Measurements from ENCODE around the gene SLC12A7.

SLC12A7 gene

GRCh38 chr5:1075931-1076330 is 35.9 kb downstream of the SLC12A7 start:
- TF ChIP-seq EZH2 (IDR thresholded peaks at IDR 0.05) (no peak), FOXP2 (optimal IDR thresholded peaks at IDR 0.05; ENCODE audit: control extremely low read depth, extremely low read length, insufficient read depth) (no peak), POLR2AphosphoS5 (IDR thresholded peaks at IDR 0.05; ENCODE audit: borderline replicate concordance, low read depth, low read length) (no peak)
- H3K9ac ChIP-seq (ENCODE audit: insufficient read length): no peak overlapping the region
- no peak for DNase-seq (ENCODE audit: low read depth, low spot score)
- H3K9me3 ChIP-seq (ENCODE audit: low read depth, low read length): no peaks in the 10 kb centered on the region
- H3K4me3 ChIP-seq: no peak overlapping the region
- H3K27ac ChIP-seq: no peak overlapping the region
- no peaks in the 10 kb centered on the region; the same call in 1 of the 2 replicates for H3K36me3 ChIP-seq (ENCODE audit: insufficient read depth, low read length)

GRCh38 chr5:1075555-1075881 is 36.3 kb downstream of the SLC12A7 start:
- H3K36me3 ChIP-seq (ENCODE audit: insufficient read depth, low read length): no peaks in the 10 kb centered on the region; the same call in 1 of the 2 replicates
- no peak for TF ChIP-seq FOXP2 (optimal IDR thresholded peaks at IDR 0.05; ENCODE audit: control extremely low read depth, extremely low read length, insufficient read depth)
- TF ChIP-seq EZH2 (IDR thresholded peaks at IDR 0.05): no peak
- no peak for TF ChIP-seq POLR2AphosphoS5 (IDR thresholded peaks at IDR 0.05; ENCODE audit: borderline replicate concordance, low read depth, low read length)
- H3K27ac ChIP-seq: no peak overlapping the region
- no peak overlapping the region for H3K4me3 ChIP-seq
- DNase-seq (ENCODE audit: low read depth, low spot score): no peak
- no peak overlapping the region for H3K9ac ChIP-seq (ENCODE audit: insufficient read length)
- H3K9me3 ChIP-seq (ENCODE audit: low read depth, low read length): no peaks in the 10 kb centered on the region

GRCh38 chr5:1074816-1075554 is 36.9 kb downstream of the SLC12A7 start:
- Histone ChIP-seq H3K27ac (no peak overlapping the region), H3K9ac (ENCODE audit: insufficient read length) (no peak overlapping the region), H3K9me3 (ENCODE audit: low read depth, low read length) (no peaks in the 10 kb centered on the region), H3K4me3 (no peak overlapping the region), H3K36me3 (ENCODE audit: insufficient read depth, low read length) (no peaks in the 10 kb centered on the region; the same call in 1 of the 2 replicates)
- TF ChIP-seq POLR2AphosphoS5 (IDR thresholded peaks at IDR 0.05; ENCODE audit: borderline replicate concordance, low read depth, low read length): no peak
- TF ChIP-seq FOXP2 (optimal IDR thresholded peaks at IDR 0.05; ENCODE audit: control extremely low read depth, extremely low read length, insufficient read depth): no peak
- no peak for TF ChIP-seq EZH2 (IDR thresholded peaks at IDR 0.05)
- DNase-seq (ENCODE audit: low read depth, low spot score): no peak

GRCh38 chr5:1074226-1074625 is 37.6 kb downstream of the SLC12A7 start:
- no peaks in the 10 kb centered on the region for H3K9me3 ChIP-seq (ENCODE audit: low read depth, low read length)
- H3K36me3 ChIP-seq (ENCODE audit: insufficient read depth, low read length): no peaks in the 10 kb centered on the region; the same call in 1 of the 2 replicates
- no peak for DNase-seq (ENCODE audit: low read depth, low spot score)
- TF ChIP-seq EZH2 (IDR thresholded peaks at IDR 0.05) (no peak), FOXP2 (optimal IDR thresholded peaks at IDR 0.05; ENCODE audit: control extremely low read depth, extremely low read length, insufficient read depth) (no peak), POLR2AphosphoS5 (IDR thresholded peaks at IDR 0.05; ENCODE audit: borderline replicate concordance, low read depth, low read length) (no peak)
- no peak overlapping the region for H3K9ac ChIP-seq (ENCODE audit: insufficient read length)
- no peak overlapping the region for H3K4me3 ChIP-seq
- H3K27ac ChIP-seq: no peak overlapping the region

- TF ChIP-seq EZH2 (IDR thresholded peaks at IDR 0.05) (no peak), FOXP2 (optimal IDR thresholded peaks at IDR 0.05; ENCODE audit: control extremely low read depth, extremely low read length, insufficient read depth) (no peak), POLR2AphosphoS5 (IDR thresholded peaks at IDR 0.05; ENCODE audit: borderline replicate concordance, low read depth, low read length) (no peak)
- Histone ChIP-seq H3K27ac (no peak overlapping the region), H3K4me3 (no peak overlapping the region), H3K36me3 (ENCODE audit: insufficient read depth, low read length) (no peaks in the 10 kb centered on the region; the same call in 1 of the 2 replicates), H3K9me3 (ENCODE audit: low read depth, low read length) (no peaks in the 10 kb centered on the region), H3K9ac (ENCODE audit: insufficient read length) (no peak overlapping the region)
- DNase-seq (ENCODE audit: low read depth, low spot score): no peak
Measured at GRCh38 chr5:1073239-1074102, 38.4 kb downstream of the SLC12A7 start.

- no peaks in the 10 kb centered on the region for H3K9me3 ChIP-seq (ENCODE audit: low read depth, low read length)
- H3K36me3 ChIP-seq (ENCODE audit: insufficient read depth, low read length): no peaks in the 10 kb centered on the region; the same call in 1 of the 2 replicates
- H3K27ac ChIP-seq: no peak overlapping the region
- DNase-seq (ENCODE audit: low read depth, low spot score): no peak
- H3K9ac ChIP-seq (ENCODE audit: insufficient read length): no peak overlapping the region
- no peak for TF ChIP-seq EZH2 (IDR thresholded peaks at IDR 0.05)
- no peak for TF ChIP-seq FOXP2 (optimal IDR thresholded peaks at IDR 0.05; ENCODE audit: control extremely low read depth, extremely low read length, insufficient read depth)
- no peak for TF ChIP-seq POLR2AphosphoS5 (IDR thresholded peaks at IDR 0.05; ENCODE audit: borderline replicate concordance, low read depth, low read length)
- H3K4me3 ChIP-seq: no peak overlapping the region
Measured at GRCh38 chr5:1069720-1070088, 42.2 kb downstream of the SLC12A7 start.

- H3K4me3 ChIP-seq: no peak overlapping the region
- H3K27ac ChIP-seq: no peak overlapping the region
- H3K9ac ChIP-seq (ENCODE audit: insufficient read length): no peak overlapping the region
- no peaks in the 10 kb centered on the region; the same call in 1 of the 2 replicates for H3K36me3 ChIP-seq (ENCODE audit: insufficient read depth, low read length)
- DNase-seq (ENCODE audit: low read depth, low spot score): no peak
- no peaks in the 10 kb centered on the region for H3K9me3 ChIP-seq (ENCODE audit: low read depth, low read length)
- TF ChIP-seq POLR2AphosphoS5 (IDR thresholded peaks at IDR 0.05; ENCODE audit: borderline replicate concordance, low read depth, low read length) (no peak), FOXP2 (optimal IDR thresholded peaks at IDR 0.05; ENCODE audit: control extremely low read depth, extremely low read length, insufficient read depth) (no peak), EZH2 (IDR thresholded peaks at IDR 0.05) (no peak)
Measured at GRCh38 chr5:1068895-1069719, 42.8 kb downstream of the SLC12A7 start.

All from SK-N-MC (cell line).